SK-N-DZ (cell line): ENCODE results near the gene SLC4A1AP.
A peak's percentile ranks its signal among the peaks of the same experiment; 100 is the strongest.
"Not testable (repeated sequence)": the region's sequence is repeated elsewhere in the genome, so short reads cannot be mapped to it uniquely, and the experiment has no call there.

Experiments
- DNase-seq: peaks from one replicate; pipeline ENCODE4 v3.0.0-alpha.2; 2015; ENCODE audit warnings: low spot score

SLC4A1AP gene

DNA sequence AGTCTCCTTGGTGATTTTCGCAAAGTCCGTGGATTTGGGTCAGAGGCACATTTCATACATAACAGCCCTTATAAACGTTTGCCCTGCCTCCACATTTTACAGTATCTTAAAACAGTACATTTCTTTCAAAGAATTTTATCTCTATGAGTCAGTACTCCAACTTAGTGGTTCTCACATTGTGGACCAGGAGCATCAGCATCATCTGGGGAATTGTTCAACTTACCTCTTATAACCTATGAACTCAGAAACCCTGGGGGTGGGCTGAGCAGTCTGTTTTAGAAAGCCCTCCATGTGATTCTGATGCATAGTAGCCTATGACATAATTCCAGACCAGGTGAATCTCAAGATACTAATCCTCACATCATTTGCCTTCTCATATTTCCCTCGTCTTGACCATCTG is 12.6 kb upstream of the SLC4A1AP start:
- DNase-seq: no peak

DNA sequence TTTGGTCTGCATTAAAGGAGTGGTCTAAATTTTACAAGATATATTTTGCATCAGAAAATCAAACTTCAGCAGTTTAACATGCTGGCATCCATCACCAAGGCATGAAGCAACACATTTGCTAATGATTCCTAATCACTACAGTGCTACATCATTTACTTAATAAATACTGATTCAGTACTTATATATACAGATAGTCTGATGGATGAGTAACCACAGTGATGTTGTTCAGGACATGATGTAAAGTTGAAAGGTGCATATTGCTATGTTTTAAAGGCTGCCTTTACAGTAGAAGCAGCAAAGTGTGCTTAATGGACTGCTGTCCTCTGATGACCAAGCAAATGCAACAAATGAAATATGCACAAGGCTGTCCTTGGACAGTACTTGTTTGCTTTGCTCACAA is 11.3 kb upstream of the SLC4A1AP start:
- DNase-seq: no peak

DNA sequence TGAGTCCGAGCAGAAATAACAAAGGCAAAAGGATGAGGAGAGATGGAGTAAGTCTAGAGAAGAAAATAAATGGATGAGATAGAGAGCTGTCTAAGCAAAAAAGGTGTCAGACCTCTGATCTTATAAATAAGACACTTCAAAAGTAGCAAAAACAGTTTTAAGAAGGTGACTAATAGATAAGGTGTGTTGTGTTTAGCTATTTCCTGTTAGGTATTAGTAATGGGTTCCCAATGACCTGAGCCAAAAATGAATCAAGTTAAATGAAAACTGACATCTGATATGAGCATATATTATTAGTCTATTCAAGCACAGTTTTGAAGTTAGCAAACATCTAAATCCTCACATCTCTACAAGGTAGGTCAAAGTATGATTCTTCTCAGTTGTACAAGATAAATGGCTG is 10.9 kb upstream of the SLC4A1AP start:
- no peak for DNase-seq

DNA sequence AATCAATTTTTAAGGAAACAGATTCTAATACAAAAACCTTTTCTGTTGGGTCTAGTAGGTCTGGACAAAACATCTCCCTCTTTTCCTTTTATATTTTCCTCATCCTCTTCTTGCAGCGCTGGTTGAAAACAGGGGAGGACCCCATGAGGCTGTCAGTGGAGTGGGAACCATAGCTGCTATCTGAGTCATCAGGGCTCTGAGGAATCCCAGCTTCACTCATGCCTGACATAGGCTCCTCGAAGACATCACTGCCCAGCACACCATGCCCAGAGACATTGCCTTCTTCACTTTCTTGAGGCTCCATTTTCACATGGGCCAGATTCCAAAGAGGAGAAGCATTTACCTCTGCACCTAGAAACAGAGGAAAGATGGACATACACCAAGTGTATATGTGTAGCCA is 10.3 kb upstream of the SLC4A1AP start:
- no peak for DNase-seq

DNA sequence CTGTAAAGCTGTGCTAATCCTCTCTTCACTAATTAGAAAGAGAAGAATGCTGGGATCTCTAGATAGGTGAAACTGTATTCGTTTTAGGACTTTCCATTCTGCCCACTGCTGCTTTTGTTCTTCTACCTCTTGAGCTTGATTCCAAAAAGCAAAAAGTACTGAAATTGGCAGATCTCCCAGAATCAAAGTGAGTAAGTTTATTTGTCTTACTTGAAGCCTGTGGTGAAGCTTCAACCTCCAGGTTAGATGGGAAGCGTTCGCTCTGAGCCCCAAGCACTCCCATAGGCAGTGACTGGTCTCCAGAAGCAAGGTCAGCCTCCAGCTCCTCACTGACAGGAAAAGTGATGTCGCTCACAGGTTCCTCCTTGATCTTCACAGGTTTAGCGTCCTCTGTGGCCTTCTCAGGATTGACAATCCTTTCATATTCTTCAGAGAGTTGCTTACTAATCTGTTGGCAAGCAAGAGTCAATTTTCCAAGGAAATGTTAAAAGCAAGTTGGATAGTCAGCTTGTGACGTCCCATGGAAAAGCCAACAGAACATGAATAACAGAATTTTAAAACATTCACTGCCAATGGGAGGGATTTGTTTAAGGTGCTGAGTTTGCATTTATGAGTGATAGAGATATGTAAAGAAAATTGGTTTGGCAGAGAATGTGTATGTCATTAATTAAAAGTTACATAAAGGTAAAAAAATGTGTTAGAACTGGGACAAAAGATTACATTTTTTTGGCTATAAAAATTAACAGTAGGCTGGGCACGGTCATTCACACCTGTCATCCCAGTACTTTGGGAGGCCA is 8.3 kb upstream of the SLC4A1AP start:
- no peak for DNase-seq

DNA sequence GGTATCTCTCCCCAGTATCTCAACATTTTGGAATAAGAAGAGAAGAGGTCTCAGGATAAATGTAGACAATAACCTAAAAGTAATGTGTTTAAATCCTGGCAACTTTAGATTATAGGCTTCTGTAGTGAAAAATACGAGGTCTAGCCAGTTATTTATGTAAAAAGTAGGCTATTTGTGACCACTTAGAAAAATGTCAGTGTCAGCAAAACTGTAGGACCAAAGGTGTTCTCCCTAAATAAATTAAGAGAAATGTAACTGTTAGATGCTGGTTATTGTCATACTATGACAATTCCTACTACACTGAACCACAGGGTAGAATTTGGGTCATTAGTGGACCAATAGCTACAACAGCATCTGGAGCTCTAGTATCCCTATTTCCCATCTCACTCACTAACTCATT is 2.3 kb upstream of the SLC4A1AP start:
- DNase-seq: no peak

DNA sequence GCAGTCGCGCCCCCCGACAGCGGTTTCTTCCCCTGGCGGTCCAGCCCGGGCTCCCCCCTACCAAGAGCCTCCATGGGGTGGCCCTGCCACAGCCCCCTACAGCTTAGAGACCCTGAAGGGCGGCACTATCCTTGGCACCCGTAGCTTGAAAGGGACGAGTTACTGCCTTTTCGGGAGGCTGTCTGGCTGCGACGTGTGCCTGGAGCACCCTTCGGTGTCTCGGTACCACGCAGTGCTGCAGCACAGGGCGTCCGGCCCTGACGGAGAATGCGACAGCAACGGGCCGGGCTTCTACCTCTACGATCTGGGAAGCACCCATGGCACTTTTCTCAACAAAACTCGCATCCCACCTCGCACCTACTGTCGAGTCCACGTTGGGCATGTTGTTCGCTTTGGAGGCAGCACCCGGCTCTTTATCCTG is 475 bp downstream of the SLC4A1AP start:
- DNase-seq: no peak

DNA sequence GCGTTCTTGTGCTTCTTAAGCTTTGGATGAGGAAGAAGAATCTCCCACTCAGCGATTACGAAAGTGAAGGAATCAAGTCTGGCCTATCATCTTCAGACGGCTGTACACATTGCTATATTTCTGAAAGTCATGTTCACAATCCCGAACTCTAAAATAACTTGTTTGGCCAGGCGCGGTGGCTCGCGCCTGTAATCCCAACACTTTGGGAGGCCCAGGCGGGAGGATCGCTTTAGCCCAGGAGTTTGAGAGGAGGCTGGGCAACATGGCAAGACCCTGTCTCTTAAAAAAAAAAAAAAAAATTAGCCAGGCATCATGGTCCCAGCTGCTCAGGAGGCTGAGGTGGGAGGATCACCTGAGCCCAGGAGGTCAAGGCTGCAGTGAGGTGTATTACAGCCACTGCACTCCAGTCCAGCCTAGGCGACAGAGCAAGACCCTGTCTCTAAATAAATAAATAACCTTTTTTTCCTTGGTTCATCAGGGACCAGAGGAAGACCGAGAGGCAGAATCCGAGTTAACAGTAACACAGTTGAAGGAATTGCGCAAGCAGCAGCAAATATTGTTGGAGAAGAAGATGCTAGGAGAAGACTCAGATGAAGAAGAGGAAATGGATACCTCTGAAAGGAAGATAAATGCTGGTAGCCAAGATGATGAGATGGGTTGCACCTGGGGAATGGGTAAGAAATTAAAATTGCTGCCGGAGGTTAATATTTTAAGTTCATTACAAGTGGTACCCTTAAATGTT is 1.1 kb downstream of the SLC4A1AP start:
- no peak for DNase-seq

DNA sequence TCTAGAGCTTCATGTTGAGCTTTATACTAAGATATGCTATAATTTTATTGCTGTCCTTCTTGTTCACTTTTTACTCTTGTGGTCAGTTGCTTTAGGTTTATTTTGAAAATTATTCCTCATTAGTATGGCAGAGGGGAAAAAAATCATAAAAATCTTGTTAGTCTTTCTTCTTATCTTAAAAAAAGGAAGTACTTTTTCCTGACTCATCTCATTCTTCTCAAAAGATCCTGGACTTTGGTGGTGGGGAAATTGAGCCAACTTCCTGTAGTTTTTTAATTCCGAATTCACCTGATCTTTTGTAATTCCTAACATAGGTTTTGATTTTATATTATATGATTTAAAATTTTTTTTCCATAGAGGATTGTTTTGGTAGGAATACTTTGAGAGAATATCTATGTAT is 3.8 kb downstream of the SLC4A1AP start:
- no peak for DNase-seq

DNA sequence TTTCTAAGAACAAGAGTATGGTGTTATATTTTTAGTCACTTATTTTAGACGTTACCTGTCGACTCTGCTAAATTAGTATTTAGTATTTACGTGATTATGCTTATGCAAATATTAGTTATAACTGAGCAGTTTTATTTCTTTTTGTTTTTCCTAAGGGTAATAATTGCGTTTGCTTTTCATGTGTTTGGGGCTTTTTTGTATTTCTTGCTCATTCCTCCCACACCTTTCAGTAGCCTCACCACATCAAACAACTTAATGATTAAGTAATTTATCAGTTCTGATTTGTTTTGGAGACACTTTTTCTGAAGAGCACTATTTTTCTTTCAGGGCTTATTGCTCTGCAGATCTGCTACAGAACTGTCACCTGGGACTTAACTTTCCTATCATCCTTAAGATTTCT is 7.5 kb downstream of the SLC4A1AP start:
- no peak for DNase-seq

DNA sequence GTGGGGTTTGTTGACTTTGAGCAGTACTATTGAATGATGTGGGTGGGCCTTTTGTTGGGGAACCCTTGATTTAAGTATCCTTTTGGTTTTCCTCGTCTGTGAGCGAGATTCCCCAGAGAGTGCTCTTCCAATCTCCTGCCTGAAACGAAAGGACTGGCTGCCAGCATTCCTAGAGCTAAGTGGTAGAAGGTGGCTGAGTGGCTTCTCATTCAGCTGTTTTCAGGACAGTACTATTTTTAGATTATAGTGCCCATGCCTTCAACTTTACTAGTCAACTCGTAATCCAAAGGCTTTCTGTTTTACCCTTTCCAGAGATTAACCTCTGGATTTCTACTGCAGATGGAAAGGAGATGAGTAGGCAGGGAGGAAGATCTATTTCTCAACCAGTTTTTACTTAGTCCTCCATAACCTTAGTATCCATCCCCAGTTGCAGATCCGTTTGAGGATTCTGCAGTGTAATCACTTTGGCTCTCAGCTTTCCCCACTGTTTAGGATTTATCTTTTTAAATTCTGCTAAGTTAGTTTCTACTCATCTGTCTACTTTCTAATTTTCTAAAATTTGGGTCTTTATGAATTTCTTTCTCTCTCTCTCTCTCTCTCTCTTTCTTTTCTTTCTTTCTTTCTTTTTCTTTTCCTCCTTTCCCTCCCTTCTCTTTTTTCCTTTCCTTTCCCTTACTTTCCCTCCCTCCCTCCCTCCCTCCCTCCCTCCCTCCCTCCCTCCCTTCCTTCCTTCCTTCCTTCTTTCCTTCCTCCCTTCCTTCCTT is 9.2 kb downstream of the SLC4A1AP start:
- no peak for DNase-seq

DNA sequence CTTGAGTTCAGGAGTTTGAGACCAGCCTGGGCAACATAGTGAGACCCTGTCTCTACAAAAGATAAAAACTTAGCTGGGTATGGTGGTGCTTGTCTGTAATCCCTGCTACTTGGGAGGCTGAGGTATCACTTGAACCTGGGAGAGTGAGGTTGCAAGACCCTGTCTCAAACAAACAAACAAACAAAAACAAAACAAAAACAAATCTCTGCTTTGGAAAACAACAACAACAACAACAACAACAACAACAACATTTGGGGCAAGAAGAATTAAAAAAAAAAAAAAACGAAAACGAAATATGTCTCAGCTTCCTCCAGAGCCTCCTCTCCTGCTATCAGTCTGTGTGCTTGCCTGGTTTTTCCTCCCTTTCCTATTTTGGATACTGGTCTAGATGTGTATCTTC is 16.9 kb downstream of the SLC4A1AP start:
- DNase-seq: no peak

DNA sequence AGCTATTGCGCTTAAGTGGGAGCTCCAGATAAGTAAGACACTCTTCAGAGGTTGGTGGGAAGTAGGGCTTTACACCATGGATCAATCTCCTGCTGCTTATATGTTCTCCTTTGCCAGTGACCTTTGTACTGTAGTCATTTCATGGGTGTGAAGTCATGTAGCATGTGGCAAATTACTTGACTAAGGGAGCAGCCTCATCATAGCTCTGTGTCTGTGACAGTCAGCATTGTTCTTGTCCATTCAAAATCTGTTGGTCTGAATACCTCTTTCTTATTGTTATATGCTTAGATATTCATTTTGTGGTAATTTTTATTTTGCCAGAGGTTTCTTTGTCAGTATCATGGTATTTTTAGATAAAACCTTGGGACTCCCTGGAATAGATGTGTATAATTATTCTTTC is 18.2 kb downstream of the SLC4A1AP start:
- no peak for DNase-seq

DNA sequence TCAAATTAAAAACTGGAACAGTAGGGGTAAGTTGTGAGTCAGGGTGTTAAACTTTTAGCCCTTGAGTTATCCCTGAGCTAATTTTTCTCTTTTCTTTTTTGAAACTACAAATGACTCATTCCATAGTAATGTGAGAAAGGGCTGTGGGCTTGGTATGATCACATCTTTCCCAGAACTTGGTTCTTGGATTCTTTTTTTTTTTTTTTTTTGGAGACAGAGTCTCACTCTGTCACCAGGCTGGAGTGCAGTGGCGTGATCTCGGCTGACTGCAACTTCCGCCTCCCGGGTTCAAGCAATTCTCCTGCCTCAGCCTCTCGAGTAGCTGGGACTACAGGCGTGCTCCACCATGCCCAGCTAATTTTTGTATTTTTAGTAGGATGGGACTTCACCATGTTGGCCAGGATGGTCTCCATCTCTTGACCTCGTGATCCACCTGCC is 18.7 kb downstream of the SLC4A1AP start:
- not testable (repeated sequence) for DNase-seq

DNA sequence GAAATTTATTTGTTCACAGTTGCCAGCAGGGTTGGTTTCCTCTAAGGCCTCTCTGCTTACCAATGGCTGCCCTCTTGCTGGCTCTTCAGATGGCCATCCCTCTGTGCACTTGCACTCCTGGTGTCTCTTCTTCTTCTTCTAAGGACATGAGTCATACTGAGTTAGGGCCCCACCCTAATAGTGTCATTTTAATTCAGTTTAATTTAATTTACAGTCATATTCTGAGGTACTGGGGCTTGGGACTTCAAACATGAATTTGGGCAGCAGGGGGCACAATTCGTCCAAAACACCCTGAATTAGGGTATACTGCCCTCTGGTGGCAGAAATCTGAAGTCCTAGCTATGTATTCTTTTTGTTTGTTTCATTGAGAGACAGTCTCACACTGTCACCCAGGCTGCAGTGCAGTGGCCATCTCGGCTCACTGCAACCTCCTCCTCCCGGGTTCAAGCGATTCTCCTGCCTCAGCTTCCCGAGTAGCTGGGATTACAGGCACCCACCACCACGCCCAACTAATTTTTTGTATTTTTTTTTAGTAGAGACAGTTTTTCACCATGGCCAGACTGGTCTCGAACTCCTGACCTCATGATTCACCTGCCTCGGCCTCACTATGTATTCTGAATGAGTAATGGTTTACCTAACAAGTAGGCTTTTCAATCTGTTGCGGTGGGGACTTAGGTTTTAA is 19.8 kb downstream of the SLC4A1AP start:
- peak; percentile 89 for DNase-seq

DNA sequence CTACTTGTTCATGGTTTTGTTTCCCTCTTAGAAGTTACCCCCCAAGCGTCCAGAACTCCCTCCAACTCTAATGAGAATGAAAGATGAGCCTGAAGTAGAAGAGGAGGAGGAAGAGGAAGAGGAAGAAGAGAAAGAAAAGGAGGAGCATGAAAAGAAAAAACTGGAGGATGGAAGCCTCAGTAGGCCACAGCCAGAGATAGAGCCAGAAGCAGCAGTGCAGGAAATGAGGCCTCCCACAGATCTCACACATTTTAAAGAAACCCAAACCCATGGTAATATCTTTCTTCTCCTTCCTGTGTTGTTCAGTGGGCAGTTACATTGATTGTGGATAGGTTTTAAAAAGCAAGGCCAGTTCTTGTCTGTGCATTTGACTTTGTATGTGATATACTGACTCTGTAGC is 21.3 kb downstream of the SLC4A1AP start:
- DNase-seq: not testable (repeated sequence)

DNA sequence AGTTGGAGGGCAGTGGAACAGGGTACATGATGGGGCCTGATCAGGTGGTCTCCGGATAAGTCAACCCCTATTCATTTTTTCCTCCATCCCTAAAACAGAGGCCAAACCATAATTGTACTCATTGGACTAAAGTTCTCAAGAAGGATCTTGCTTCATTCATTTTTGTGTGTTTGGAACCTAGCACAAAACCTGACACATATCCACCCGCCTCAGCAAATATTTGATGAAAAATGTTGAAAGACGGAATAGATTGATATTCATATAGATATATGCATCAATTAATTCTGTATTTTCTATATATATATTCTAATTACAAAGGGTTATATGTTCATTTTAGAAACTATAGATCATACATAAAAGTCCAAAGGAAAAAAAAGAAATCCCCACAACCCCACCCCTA is 21.9 kb downstream of the SLC4A1AP start:
- no peak for DNase-seq

DNA sequence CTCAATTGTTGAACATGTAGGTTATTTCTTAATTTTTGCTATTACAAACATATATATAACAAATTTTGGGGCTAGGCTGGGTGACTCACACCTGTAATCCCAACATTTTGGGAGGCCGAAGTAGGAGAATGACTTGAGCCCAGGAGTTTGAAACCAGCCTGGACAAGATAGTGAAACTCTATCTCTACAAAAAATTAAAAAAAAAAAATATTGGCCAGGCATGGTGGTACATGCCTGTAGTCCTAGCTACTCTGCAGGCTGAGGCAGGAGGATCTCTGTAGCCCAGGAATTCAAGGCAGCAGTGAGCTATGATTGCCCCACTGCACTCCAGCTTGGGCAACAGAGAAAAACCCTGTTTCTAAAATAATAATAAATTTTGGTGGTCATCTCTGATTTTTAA is 23.5 kb downstream of the SLC4A1AP start:
- no peak for DNase-seq

DNA sequence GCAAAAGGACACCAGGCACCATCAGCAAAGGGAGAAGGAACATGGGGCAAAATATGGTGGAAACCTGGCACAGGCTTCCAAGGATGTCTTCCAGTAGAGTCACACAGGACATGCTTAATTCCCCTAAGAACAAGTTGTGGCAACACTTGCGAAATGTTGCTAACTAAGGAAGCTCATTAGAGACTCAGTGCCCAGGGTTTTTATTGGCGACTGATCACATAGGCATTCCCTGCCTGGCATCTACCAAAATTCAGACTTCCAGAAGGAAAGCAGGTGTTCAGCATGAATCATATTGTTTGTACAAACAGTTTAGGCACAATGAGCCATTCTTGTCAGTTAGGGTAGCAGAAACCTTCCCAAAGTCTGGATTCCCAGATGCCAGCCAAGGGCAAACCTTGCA is 25.7 kb downstream of the SLC4A1AP start:
- no peak for DNase-seq

DNA sequence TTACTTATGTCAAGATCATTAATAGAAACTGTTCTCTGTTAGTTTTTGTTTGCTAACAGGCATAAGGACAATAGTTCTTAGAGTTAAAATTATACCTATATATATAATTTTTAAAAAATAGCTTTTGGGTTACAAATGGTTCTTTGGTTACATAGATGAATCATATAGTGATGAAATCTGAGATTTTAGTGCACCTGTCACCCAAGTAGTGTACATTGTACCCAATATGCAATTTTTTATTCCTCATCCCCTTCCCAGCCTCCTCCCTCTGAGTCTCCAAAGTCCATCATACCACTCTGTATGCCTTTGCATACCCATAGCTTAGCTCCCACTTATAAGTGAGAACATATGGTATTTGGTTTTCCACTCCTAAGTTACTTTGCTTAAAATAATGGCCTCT is 26.4 kb downstream of the SLC4A1AP start:
- DNase-seq: no peak

DNA sequence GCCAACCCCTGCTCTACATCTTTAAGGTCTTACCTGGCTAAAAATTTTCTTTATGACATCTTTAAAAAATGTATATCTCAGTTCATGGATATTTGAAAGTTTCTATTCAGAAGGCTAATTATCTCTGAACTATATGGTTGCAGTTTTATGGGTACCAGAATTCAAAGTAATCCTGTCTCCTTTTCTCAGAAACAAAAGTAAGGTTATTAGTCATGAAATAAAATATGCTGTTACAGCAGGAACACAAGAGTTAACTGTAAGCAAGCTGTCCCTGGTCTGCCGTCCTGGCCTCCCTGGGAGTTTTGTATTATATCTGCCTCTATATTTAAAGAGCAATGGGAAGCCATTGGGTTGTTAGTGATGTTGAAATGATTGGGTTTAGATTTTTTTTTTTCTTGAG is 34.0 kb downstream of the SLC4A1AP start:
- no peak for DNase-seq

DNA sequence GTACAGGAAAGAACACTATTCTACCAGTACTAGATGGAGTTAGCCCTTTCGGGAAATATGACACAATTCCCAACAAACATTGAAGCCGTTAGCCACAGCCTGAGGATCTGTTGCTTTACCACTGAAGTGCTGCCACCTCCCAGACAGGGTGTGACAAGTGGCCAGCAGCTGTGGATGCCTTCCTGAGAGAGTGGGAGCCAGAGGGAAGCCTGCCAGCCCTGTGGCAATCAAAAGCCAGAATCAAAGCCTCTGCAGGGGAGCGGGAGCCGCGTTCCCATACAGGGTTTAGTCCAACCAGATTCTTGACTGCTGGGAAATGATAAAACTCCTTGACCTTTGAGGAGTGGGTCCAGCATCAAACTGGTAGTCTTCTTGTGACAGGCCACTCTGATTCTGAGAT is 38.0 kb downstream of the SLC4A1AP start:
- DNase-seq: no peak
